ENCODE measurements around the gene MTUS2. TPM values are rescaled to one million over a fixed set of nuclear protein-coding genes. Genes with fewer than 3 reads are reported as not detected.

Gene MTUS2
- total RNA-seq, 1 donor from 2014 or later = not detected

GRCh38 chr13:29458419-29458818 lies 638.3 kb downstream of the MTUS2 start:
- Histone ChIP-seq H3K27me3 (ENCODE audit: control insufficient read depth, insufficient read depth, low read length) (no peaks in the 10 kb centered on the region), H3K36me3 (ENCODE audit: control insufficient read depth, insufficient read depth, low read length) (no peaks in the 10 kb centered on the region), H3K4me3 (ENCODE audit: low read depth, low read length) (no peak overlapping the region)
- TF ChIP-seq CTCF (IDR thresholded peaks at IDR 0.05; ENCODE audit: insufficient read depth, low read length, severe bottlenecking) = no peak
- FAIRE-seq (no peak), DNase-seq (ENCODE audit: low read depth) (no peak)

DNA sequence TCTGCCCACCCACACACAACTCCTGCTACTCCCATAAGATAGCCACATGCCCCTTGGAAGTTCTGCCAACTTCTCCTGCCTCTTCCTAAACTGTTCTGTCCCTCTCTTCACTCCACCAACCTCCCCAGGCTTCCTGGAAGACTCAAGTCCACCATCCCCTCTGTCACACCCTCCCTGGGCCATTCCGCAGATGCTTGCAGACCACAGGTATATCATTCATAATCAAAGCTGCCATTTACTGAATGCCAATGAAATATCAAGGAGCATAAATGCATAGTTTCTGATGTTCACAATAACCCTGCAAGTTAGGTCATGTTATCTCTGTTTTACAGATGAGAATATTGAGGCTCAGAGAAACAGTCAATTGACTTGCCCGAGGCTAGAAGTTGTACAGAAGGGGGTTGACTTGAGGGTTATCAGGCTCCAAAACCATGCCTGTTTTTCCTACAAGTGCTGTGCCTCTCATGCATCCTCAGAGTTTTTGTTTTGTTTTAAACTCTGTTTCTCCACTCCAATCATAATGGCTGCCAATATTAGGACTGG lies 639.7 kb downstream of the MTUS2 start:
- DNase-seq (ENCODE audit: low read depth) = peak; percentile 29

GRCh38 chr13:29464105-29464679 lies 644.1 kb downstream of the MTUS2 start:
- Histone ChIP-seq H3K4me3 (ENCODE audit: low read depth, low read length) (no peak overlapping the region), H3K27me3 (ENCODE audit: control insufficient read depth, insufficient read depth, low read length) (no peaks in the 10 kb centered on the region), H3K36me3 (ENCODE audit: control insufficient read depth, insufficient read depth, low read length) (no peaks in the 10 kb centered on the region)
- no peak for TF ChIP-seq CTCF (IDR thresholded peaks at IDR 0.05; ENCODE audit: insufficient read depth, low read length, severe bottlenecking)
- DNase-seq (ENCODE audit: low read depth) (no peak), FAIRE-seq (no peak)

More for the DNA sequence above, 639.7 kb downstream of the MTUS2 start:
- Histone ChIP-seq H3K27me3 (ENCODE audit: control insufficient read depth, insufficient read depth, low read length) (no peaks in the 10 kb centered on the region), H3K4me3 (ENCODE audit: low read depth, low read length) (no peak overlapping the region), H3K36me3 (ENCODE audit: control insufficient read depth, insufficient read depth, low read length) (no peaks in the 10 kb centered on the region)
- no peak for FAIRE-seq
- TF ChIP-seq CTCF (IDR thresholded peaks at IDR 0.05; ENCODE audit: insufficient read depth, low read length, severe bottlenecking) = no peak

DNA sequence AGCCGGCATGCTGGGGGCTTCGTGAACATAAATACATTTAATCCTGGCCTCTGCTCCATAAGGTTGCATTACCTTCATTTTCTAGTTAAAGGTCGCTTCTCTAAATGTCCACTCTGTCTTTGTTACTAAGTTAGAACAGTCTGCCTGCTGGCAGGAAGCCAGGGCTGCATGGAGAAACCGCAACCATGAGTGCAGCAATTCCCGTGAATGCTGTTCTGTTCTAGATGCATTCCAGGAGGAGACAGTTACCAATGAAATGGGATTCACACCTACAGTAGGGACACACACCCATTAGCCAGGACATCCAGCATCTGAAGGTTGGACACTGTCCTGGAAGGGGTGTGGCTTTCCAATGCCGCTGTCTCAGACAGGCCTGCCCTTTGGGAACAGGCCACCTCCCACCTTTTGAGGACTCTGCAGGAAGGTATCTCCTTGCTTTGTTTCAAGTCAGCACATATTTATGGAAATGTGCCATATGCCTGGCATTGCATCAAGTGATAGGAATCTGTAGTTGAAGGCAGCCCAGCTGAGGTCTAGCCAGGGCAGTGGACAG lies 645.7 kb downstream of the MTUS2 start:
- Histone ChIP-seq H3K4me3 (ENCODE audit: low read depth, low read length) (no peak overlapping the region), H3K36me3 (ENCODE audit: control insufficient read depth, insufficient read depth, low read length) (no peaks in the 10 kb centered on the region), H3K27me3 (ENCODE audit: control insufficient read depth, insufficient read depth, low read length) (no peaks in the 10 kb centered on the region)
- no peak for TF ChIP-seq CTCF (IDR thresholded peaks at IDR 0.05; ENCODE audit: insufficient read depth, low read length, severe bottlenecking)
- FAIRE-seq (peak; percentile 58), DNase-seq (ENCODE audit: low read depth) (peak; percentile 38)

DNA sequence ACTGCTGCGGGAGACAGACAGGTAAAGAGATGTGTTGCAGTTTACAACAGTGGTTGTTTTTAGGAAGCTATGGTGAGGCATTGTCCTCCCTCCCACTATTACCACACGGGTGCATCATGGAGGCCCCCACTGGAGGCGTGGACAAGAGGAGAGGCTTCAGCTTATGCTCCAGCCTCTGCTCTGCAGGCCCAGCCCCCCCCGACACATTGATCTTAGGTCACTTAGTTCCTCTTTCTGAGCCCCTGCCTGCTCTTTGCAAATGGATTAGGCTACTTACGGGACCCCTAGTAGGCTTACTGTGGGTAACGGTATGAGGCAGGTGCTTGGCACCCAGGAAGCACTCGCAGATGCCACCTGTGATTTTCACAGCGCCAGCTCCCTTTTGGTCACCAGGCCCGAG lies 651.4 kb downstream of the MTUS2 start:
- Histone ChIP-seq H3K27me3 (ENCODE audit: control insufficient read depth, insufficient read depth, low read length) (no peaks in the 10 kb centered on the region), H3K4me3 (ENCODE audit: low read depth, low read length) (no peak overlapping the region), H3K36me3 (ENCODE audit: control insufficient read depth, insufficient read depth, low read length) (no peaks in the 10 kb centered on the region)
- FAIRE-seq (no peak), DNase-seq (ENCODE audit: low read depth) (no peak)
- TF ChIP-seq CTCF (IDR thresholded peaks at IDR 0.05; ENCODE audit: insufficient read depth, low read length, severe bottlenecking) = no peak

All from bronchial epithelial cell (primary cell).